ENCODE results near the gene SLC26A1. TPM values are rescaled to one million over a fixed set of nuclear protein-coding genes. Genes with fewer than 3 reads are reported as not detected.

The SLC26A1 gene
- total and polyA plus RNA-seq, 2 of the 13 experiments (the other 11 are each of a cell fraction or from before 2014, with no cell fraction given), result 5.4 to 22.9 TPM

- Histone ChIP-seq H3K4me1 (ENCODE audit: insufficient read depth, low read length) (no peaks in the 10 kb centered on the region), H3K9me3 (ENCODE audit: low read length) (no peaks in the 10 kb centered on the region), H3K36me3 (replicated peaks in 1 of 2; ENCODE audit: control insufficient read depth in 1 of 2, insufficient read depth in 2 of 2, low read length in 2 of 2) (0 out of 5 replicates have a peak, but pooled peaks cover 0 to 1% of the 10 kb centered on the region in 2 experiments), H2AFZ (ENCODE audit: low read length) (no peak overlapping the region), H3K27ac (ENCODE audit: extremely low read length, insufficient read depth, low read length) (no peak overlapping the region), H3K79me2 (ENCODE audit: insufficient read depth, low read length) (no peaks in the 10 kb centered on the region), H3K9ac (ENCODE audit: insufficient read depth, low read depth, low read length) (no peak overlapping the region), H4K20me1 (ENCODE audit: insufficient read depth, low read length) (no peaks in the 10 kb centered on the region), H3K4me2 (ENCODE audit: low read depth, low read length) (no peak overlapping the region), H3K27me3 (ENCODE audit: control insufficient read depth in 1 of 2, insufficient read depth in 2 of 2, low read length in 2 of 2) (no peaks in the 10 kb centered on the region), H3K4me3 (replicated peaks in 1 of 3; ENCODE audit: insufficient read depth in 1 of 3, low read depth in 2 of 3, low read length in 3 of 3) (no peak overlapping the region)
- FAIRE-seq (no peak), DNase-seq (ENCODE audit: low spot score) (no peak), ATAC-seq (no peak)
- ChIA-PET POLR2A (no interaction called here), CTCF (ENCODE audit: low intra/inter-chr PET ratio, low total read pairs) (no interaction called here)
- in situ Hi-C loops (cut with HindIII; ENCODE audit: extremely low pct_ligation_motif_present, low pct_unique_long_range_greater_than_20kb) (no loop called here), intact Hi-C loops (cut with micrococcal nuclease; ENCODE audit: unreplicated experiment) (no loop called here)
- 70% methylated on average over 16 of the region's 17 CpGs for WGBS (ENCODE audit: low lambda C conversion rate)
- TSS peak; percentile 42 for BruUV-seq (replicated peaks)
- TF ChIP-seq MAFG (CRISPR knock-in tag; IDR thresholded peaks at IDR 0.05), result no peak
- no peak for TF ChIP-seq TARDBP (CRISPR knock-in tag; IDR thresholded peaks at IDR 0.05)
- TF ChIP-seq ZNF776 (CRISPR knock-in tag; IDR thresholded peaks at IDR 0.05), result no peak
Measured at GRCh38 chr4:958696-959337, 34.4 kb downstream of the SLC26A1 start.

- H3K4me1 ChIP-seq (ENCODE audit: insufficient read depth, low read length), result no peaks in the 10 kb centered on the region
- H3K4me2 ChIP-seq (ENCODE audit: low read depth, low read length), result no peak overlapping the region
- in situ Hi-C loops (cut with HindIII; ENCODE audit: extremely low pct_ligation_motif_present, low pct_unique_long_range_greater_than_20kb), result no loop called here
- 88% methylated on average over 4 of the region's 17 CpGs for WGBS (ENCODE audit: low lambda C conversion rate)
- H3K27me3 ChIP-seq (ENCODE audit: control insufficient read depth in 1 of 2, insufficient read depth in 2 of 2, low read length in 2 of 2), result no peaks in the 10 kb centered on the region
- no peak overlapping the region for H3K27ac ChIP-seq (ENCODE audit: extremely low read length, insufficient read depth, low read length)
- no TSS peak for BruUV-seq (replicated peaks)
- intact Hi-C loops (cut with micrococcal nuclease; ENCODE audit: unreplicated experiment), result no loop called here
- no peak overlapping the region for H2AFZ ChIP-seq (ENCODE audit: low read length)
- H3K4me3 ChIP-seq (replicated peaks in 1 of 3; ENCODE audit: insufficient read depth in 1 of 3, low read depth in 2 of 3, low read length in 3 of 3), result no peak overlapping the region
- POLR2A ChIA-PET, result no interaction called here
- 0 out of 5 replicates have a peak, but pooled peaks cover 0 to 1% of the 10 kb centered on the region in 2 experiments for H3K36me3 ChIP-seq (replicated peaks in 1 of 2; ENCODE audit: control insufficient read depth in 1 of 2, insufficient read depth in 2 of 2, low read length in 2 of 2)
- no peaks in the 10 kb centered on the region for H3K9me3 ChIP-seq (ENCODE audit: low read length)
- H3K79me2 ChIP-seq (ENCODE audit: insufficient read depth, low read length), result no peaks in the 10 kb centered on the region
- CTCF ChIA-PET (ENCODE audit: low intra/inter-chr PET ratio, low total read pairs), result no interaction called here
- no peak for DNase-seq (ENCODE audit: low spot score)
- no peaks in the 10 kb centered on the region for H4K20me1 ChIP-seq (ENCODE audit: insufficient read depth, low read length)
- H3K9ac ChIP-seq (ENCODE audit: insufficient read depth, low read depth, low read length), result no peak overlapping the region
- no peak for FAIRE-seq
- ATAC-seq, result no peak
- TF ChIP-seq AGO2 (optimal IDR thresholded peaks at IDR 0.05; ENCODE audit: low read depth, low read length), result peak; percentile 2
- TF ChIP-seq, protein P1, sequence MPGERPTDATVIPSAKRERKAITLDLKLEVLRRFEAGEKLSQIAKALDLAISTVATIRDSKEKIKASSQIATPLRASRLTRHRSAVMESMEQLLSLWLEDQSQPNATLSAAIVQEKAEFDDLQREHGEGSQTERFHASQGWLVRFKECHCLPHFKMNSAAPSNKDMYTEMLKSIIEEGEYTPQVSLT (CRISPR knock-in tag; IDR thresholded peaks at IDR 0.05; ENCODE audit: borderline replicate concordance, low read depth), result no peak
Measured at GRCh38 chr4:958314-958665, 34.9 kb downstream of the SLC26A1 start.

All from HepG2 (cell line).